Measurements from ENCODE around the gene MMP17.

The MMP17 gene

GRCh38 chr12:131850856-131851559, 22.8 kb downstream of the MMP17 start:
- DNase-seq: no peak

GRCh38 chr12:131851741-131852550, 23.8 kb downstream of the MMP17 start:
- no peak for DNase-seq

DNA sequence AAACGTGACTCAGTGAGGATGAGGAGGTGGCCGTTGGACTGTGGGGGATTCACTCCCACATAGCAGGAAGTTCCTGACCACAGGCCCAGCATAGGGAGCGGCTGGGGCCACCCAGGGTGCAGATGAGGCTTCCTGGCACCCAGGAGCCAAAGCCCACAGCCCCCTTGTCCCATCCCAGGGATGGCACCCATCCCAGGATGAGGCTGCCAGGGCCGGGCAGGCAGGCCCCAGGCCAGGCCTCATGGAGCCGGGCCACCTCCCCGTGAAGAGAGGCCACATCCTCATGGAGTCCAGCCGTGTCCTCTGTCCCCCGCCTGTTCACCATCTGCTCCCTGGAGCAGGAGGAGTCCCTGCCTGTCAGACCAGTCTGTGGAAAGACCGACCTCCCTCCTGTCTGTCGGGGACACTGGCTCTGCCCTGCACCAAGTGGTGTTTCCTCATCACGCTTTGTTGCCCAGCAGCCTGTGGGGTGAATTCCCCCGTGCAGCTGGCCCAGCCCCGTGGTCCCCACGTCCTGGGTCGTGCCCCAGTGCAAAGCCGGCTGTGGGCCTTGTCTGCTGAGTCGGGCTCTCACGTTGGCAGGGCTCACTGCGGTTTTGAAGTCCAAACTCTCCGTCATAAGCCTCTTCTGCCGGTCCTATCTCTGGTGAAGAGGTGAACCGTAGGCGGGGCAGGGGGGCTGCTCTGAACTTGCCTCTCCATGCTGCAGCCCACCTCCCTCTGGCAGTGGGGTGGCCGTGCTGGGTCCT, 24.5 kb downstream of the MMP17 start:
- no peak for DNase-seq

- no peak for DNase-seq
Measured at GRCh38 chr12:131853832-131854797, 25.9 kb downstream of the MMP17 start.

- no peak for DNase-seq
Measured at GRCh38 chr12:131854861-131855476, 26.8 kb downstream of the MMP17 start.

DNA sequence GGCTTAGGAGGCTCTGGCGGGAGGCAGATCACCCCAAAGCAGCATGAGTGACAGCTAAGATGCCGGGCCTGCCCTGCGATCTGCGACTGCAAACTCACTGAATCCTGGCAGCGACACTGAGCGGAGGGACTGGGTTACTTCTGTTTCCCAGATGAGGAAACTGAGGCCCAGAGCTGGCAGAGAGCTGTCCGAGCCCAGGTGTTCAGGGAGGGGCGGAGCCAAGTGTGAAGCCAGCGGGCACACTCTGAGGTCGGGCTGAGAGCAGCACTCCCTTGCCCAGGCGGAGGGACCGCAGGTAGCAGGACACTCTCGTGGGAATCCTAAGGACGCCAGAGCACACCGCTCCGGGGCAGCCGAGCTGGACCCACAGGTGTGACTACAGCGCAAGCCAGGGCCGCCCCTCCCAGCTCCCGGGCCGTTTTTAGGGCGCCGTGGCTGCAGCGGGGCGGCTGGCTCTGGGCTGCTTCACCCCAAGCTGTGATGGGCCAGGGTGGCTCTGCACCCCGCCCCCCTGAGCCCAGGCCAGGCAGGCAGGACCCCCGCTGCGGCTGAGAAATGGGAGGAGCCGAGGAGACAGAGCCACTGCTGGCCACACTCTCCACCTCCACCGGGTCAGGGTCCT, 27.4 kb downstream of the MMP17 start:
- no peak for DNase-seq

DNA sequence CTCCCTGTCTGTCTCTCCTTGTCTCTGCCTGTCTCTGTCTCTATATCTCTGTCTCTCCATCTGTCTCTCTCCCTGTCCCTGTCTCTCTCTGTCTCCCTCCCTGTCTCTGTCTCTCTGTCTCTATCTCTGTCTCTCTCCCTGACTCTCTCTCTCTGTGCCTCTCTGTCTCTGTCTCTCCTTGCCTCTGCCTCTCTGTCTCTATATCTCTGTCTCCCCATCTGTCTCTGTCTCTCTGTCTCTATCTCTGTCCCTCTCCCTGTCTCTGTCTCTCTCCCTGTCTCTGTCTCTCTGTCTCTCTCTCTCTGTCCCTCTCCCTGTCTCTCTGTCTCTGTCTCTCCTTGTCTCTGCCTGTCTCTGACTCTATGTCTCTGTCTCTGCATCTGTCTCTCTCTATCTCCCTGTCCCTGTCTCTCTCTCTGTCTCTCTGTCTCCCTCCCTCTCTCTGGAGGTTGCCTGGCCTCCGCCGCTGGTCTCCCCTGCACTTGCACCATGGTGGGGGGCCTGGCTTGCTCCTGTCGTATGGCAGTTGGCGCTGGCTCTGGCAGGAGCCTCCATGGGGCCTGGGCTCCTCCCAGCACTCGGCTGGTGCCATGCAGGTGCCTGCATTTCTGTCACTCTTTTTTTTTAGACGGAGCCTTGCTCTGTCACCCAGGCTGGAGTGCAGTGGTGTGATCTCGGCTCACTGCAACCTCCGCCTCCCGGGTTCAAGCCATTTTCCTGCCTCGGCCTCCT, 28.3 kb downstream of the MMP17 start:
- no peak for DNase-seq

DNA sequence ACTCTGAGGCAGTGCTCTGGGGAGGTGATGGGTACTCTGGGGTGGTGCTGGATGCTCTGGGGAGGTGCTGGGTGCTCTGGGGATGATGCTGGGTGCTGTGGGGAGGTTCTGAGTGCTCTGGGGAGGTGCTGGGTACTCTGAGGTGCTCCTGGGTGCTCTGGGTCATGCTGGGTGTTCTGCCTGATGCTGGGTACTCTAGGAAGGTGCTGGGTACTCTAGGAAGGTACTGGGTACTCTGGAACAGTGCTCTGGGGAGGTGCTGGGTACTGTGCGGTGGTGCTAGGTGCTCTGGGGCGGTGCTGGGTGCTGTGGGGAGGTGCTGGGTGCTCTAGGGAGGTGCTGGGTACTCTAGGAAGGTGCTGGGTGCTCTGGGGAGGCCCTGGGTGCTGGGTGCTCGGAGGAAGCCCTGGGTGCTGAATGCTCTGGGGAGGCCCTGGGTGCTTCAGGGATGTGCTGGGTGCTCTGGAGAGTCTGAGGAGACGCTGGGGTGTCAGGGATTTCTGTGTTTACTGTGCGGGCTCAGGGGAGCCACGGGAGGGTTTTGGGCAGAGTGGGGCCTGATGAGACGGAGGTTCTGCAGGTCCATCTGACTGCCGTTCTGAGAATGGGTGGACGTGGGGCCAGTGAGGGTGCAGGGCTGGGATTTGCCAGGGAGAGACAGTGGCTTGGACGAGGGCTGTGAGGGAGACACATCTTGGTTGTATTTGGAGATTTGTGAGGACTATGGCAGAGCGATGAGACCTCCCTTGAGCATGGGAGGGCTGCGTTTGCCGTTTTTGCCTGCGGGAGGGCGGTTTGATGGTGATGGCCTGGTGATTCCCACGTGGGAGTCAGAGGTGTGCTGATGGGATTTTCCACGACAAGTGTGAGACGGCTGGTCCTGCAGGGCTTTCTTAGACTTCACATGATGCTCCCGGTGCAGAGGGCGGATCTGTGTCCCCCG, 30.0 kb downstream of the MMP17 start:
- DNase-seq: no peak

DNA sequence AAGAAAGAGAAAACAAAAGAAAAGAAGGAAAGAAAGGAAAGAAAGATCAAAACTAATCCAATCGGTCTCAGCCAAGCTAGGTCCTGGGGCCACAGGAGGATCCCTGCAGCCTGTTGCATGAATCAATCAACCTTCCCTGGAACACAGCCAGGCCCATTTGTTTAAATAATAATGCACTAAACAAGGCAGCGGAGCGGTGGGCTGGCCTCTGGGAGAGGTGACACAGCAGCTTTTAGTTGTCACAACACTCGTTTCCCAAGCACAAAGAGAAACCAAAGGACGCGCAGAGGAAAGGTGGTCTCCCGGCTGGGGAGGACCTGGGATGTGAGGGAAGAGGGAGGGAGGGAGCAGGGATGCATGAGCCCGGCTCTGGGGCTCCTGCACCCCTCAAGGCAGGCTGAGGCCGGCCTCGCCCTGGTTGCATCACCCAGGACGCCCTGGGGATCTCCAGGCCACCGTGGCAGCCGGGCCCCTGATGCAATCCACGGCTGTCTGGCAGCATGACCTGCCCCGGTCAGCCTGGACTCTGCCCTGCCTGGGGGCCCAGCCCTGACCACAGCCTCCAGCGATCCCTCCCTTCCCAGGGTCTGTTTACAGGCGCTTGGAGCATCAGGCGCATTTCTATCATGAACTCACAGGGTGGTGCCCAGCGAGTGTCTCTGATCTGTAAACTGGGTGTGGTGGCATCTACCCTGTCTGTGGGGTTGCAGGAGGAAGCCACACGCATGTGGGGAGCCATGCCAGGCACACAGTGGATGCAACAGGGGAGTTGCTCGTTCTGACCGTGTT, 32.5 kb downstream of the MMP17 start:
- DNase-seq: no peak

- no peak for DNase-seq
Measured at GRCh38 chr12:131861261-131862083, 33.3 kb downstream of the MMP17 start.

GRCh38 chr12:131862084-131862441, 33.9 kb downstream of the MMP17 start:
- DNase-seq: no peak

DNA sequence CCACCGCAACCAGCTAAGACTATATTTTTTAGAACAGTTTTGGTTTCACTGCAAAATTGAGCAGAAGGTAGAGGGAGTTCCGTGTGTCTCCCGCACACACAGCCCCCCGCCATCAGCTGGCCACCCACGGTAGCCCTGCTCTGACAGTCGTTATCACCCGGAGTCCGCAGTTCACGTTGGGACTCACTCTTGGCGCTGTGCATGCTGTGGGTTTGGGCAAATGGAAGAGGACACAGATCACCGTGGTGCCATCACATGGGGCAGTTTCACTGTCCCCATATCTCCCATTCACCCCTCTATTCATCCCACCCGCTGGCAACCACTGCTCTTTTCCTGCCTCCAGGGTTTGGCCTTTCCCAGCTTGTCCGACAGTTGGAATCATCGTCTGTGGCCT, 34.4 kb downstream of the MMP17 start:
- DNase-seq: no peak

DNA sequence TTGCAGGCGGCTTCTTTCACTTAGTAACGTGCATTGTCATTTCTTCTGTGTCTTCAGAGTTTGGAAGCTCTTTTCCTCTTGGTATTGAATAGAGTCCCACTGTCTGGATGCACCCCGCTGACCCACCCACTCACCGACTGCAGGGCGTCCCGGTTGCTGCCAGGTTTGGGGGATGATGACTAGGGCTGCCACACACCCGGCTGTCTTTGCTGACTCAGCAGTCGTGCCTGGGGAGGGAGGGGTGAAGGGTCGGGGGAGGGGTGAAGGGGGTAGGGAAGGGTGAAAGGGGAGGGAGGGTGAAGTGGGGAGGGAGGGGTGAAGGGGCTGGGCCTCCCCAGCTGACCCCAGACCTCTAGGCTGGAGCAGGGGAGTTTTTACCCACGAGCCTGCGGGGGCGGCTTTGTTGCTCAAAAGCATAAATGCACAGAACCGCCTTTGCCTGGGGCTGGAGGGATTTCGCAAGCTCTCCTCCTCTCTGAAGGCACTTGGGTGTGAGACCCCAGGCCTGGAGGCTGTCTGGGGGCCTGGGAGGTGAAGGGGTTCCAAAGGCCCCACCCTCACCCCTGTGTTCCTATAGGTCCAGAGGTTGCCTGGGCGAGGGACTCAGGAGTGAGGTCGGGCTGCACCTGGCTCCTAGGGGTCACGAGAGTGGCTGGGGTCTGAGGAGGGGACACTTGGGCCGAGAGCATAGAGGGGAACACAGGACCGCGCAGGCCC, 35.0 kb downstream of the MMP17 start:
- DNase-seq: no peak

DNA sequence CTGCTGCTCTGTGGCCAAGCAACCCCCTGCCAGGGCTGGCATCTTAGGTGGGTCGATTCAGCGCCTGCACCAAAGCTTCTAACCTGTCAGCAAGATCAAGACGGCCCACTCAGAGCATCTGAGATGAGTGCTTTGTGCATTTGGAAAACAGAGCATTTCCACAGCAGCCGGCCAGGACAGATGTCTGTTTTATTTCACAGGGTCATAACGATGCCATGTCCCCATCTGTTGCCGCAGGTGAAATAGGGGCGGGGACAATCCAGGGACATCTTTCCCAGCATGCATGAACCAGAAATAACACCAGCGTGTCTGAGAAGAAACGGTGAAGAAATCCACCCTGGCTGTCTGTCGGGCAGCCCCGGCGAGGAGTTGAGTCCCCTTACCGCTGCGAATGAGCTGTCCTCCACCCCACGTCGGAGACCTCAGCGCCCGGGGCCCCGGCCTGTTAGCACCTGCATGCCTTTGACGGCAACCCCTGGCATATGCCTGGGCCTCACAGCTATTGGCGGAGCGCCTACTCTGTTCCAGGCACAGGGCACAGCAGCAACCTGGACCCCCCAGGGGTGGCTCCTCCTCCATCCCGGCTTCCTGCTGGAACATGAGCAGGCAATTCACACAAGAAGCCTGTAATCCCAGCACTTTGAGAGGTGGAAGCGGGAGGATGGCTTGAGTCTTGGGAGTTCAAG, 35.7 kb downstream of the MMP17 start:
- no peak for DNase-seq

GRCh38 chr12:131864469-131864868, 36.3 kb downstream of the MMP17 start:
- no peak for DNase-seq

DNA sequence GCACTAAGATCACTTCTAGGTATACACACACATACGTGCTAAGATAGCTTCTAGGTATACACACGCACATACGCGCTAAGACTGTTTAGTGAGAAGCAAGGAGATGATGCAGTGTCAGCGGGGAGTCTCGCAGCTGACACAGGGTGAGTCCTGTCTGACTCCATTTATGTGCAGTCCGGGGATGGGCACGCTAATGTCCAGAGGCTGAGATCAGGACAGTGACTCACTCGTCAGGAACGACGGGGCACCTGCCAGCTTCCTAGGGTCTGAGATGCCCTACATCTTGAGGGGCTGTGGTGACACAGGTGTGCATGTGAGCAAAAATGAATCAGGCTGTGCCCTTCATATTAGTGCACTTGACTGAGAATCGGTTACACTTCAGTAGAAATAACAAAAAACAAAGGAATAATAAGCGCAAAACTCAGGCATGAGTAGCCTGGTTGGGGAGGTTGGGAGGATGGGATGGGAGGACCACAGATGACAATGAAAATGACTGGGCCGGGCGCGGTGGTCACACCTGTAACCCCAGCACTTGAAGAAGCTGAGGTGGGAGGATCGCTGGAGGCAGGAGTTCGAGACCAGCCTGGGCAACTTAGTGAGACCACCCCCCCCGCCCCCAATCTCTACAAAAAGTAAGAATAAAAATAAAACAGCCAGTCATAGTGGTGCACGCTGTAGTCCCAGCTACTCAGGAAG, 37.1 kb downstream of the MMP17 start:
- DNase-seq: no peak
